B cell (primary cell): ENCODE measurements around the gene COL5A1. TPM values are rescaled to one million over a fixed set of nuclear protein-coding genes. Genes with fewer than 3 reads are reported as not detected.

Experiments used
- ATAC-seq: fragments of 200-7000 bp; cut with Tn5 transposase; one replicate; pipeline ENCODE4 v1.10.0; 2021; ENCODE audit warnings: low read depth, mild to moderate bottlenecking, moderate number of reproducible peaks, moderate library complexity
- CTCF ChIA-PET: fragments of 350-600 bp; sonication (Branson Sonifier 250); formaldehyde crosslinking; loops from one replicate; lab custom pipeline; 2021; ENCODE audit warnings: antibody characterized with exemption, inconsistent platforms; lab: Charles Lee
- POLR2A ChIA-PET: fragments of 350-600 bp; sonication (Branson Sonifier 250); formaldehyde crosslinking; loops from one replicate; lab custom pipeline; 2021; ENCODE audit warnings: antibody characterized with exemption; lab: Charles Lee
- DNase-seq: peaks from one replicate; pipeline ENCODE4 v3.0.0; 2013
- H2AFZ ChIP-seq: 2 replicates; pipeline ENCODE4 v1.6.1; 2012; ENCODE audit warnings: mild to moderate bottlenecking, low read depth, low read length; ENCODE audit not compliant: insufficient read depth, poor library complexity, severe bottlenecking
- H3K27ac ChIP-seq, 2 donors: 1 replicate in 1 of 2; 2 replicates in 1 of 2; pipeline ENCODE4 v1.5.1; 2012 to 2013; ENCODE audit warnings: low read length in 2 of 2, mild to moderate bottlenecking in 2 of 2, moderate library complexity in 1 of 2
- H3K27me3 ChIP-seq, 4 experiments: fragments of 200-600 bp in 1 of 4; sonication (generic) in 1 of 4; replicated peaks in 1 of 4; 1 replicate in 2 of 4; 2 replicates in 2 of 4; pipeline versions ENCODE4 v1.6.1 to v1.7.0; 2013 to 2016; ENCODE audit warnings: low read length in 3 of 4, mild to moderate bottlenecking in 2 of 4, mixed read lengths in 1 of 4, moderate library complexity in 1 of 4; ENCODE audit not compliant: insufficient read depth in 4 of 4, control insufficient read depth in 3 of 4; ENCODE audit errors: control extremely low read depth in 1 of 4
- H3K36me3 ChIP-seq, 2 experiments: replicated peaks in 1 of 2; 1 replicate in 1 of 2; 2 replicates in 1 of 2; pipeline versions ENCODE4 v1.6.1 to v1.7.1; 2013; ENCODE audit warnings: low read length in 1 of 2; ENCODE audit not compliant: insufficient read depth in 2 of 2, control insufficient read depth in 1 of 2; ENCODE audit errors: control extremely low read depth in 1 of 2, extremely low read depth in 1 of 2
- H3K4me1 ChIP-seq, 2 donors: fragments of 200-600 bp in 1 of 2; sonication (generic) in 1 of 2; 1 replicate in 1 of 2; 2 replicates in 1 of 2; pipeline versions ENCODE4 v1.5.1 to v1.6.1; 2013 to 2017; ENCODE audit warnings: low read length in 2 of 2; ENCODE audit not compliant: control insufficient read depth in 2 of 2, insufficient read depth in 2 of 2
- H3K4me2 ChIP-seq: replicated peaks from 2 replicates; pipeline ENCODE3; 2012; ENCODE audit warnings: mild to moderate bottlenecking, low read depth, low read length; ENCODE audit not compliant: poor library complexity, severe bottlenecking
- H3K4me3 ChIP-seq, 5 experiments: fragments of 200-600 bp in 1 of 5; sonication (generic) in 1 of 5; 1 replicate in 3 of 5; 2 replicates in 2 of 5; pipeline versions ENCODE4 v1.5.1 to v1.7.0; 2011 to 2016; ENCODE audit warnings: low read length in 4 of 5, mild to moderate bottlenecking in 4 of 5, low read depth in 2 of 5, control low read depth in 1 of 5, moderate library complexity in 1 of 5; ENCODE audit not compliant: insufficient read depth in 1 of 5; ENCODE audit errors: control extremely low read depth in 1 of 5, extremely low read depth in 1 of 5
- H3K79me2 ChIP-seq: fragments of 200-600 bp; sonication (generic); one replicate; pipeline ENCODE4 v1.6.0; 2016; ENCODE audit warnings: low read length; ENCODE audit not compliant: control insufficient read depth, insufficient read depth
- H3K9ac ChIP-seq: fragments of 200-600 bp; sonication (generic); 2 replicates; pipeline ENCODE4 v1.6.1; 2017; ENCODE audit warnings: mild to moderate bottlenecking, low read length, moderate library complexity
- H3K9me3 ChIP-seq, 3 donors: one replicate each; pipeline versions ENCODE4 v1.6.1 to v1.7.1; 2013; ENCODE audit warnings: low read length in 2 of 3; ENCODE audit not compliant: control insufficient read depth in 2 of 3, insufficient read depth in 1 of 3; ENCODE audit errors: control extremely low read depth in 1 of 3
- H4K20me1 ChIP-seq: 2 replicates; pipeline ENCODE4 v1.6.0; 2012; ENCODE audit warnings: mild to moderate bottlenecking, low read length; ENCODE audit not compliant: insufficient read depth, control insufficient read depth, poor library complexity, severe bottlenecking
- H3K27ac Mint-ChIP-seq: one replicate; pipeline ENCODE4 v1.8.0; 2021; ENCODE audit warnings: mixed read lengths
- H3K27me3 Mint-ChIP-seq: one replicate; pipeline ENCODE4 v1.8.0; 2021; ENCODE audit warnings: mixed read lengths
- H3K4me1 Mint-ChIP-seq: one replicate; pipeline ENCODE4 v1.8.0; 2021; ENCODE audit warnings: mixed read lengths
- H3K4me3 Mint-ChIP-seq: one replicate; pipeline ENCODE4 v1.8.0; 2021; ENCODE audit warnings: mixed read lengths
- H3K9me3 Mint-ChIP-seq: one replicate; pipeline ENCODE4 v1.8.0; 2022; ENCODE audit warnings: mixed read lengths; ENCODE audit not compliant: insufficient read depth
- CTCF ChIP-seq: fragments of 200-600 bp; IDR thresholded peaks from one replicate; pipeline ENCODE4 v1.8.0; 2022; ENCODE audit warnings: antibody characterized with exemption, mild to moderate bottlenecking
- EZH2 ChIP-seq: IDR thresholded peaks from 2 replicates; pipeline ENCODE4 v1.6.1; 2012; ENCODE audit warnings: borderline replicate concordance, low read depth, mild to moderate bottlenecking, moderate library complexity, low read length; ENCODE audit not compliant: insufficient read depth, poor library complexity, severe bottlenecking
- WGBS: methylation state at CpG from one replicate; pipeline ENCODE4 v1.1.5; 2013; ENCODE audit warnings: missing lambda C conversion rate; ENCODE audit not compliant: insufficient coverage; 5-methylcytosine and 5-hydroxymethylcytosine counted together
- intact Hi-C: fragments of 100-400 bp; cut with micrococcal nuclease; formaldehyde crosslinking; loops from one replicate; pipeline ENCODE4 v1.10.0; 2022
- polyA plus RNA-seq: library from polyadenylated mRNA; depleted of rRNA; stranded (reverse); fragments of >200 nt; gene quantifications from 2 replicates; pipeline ENCODE4 v1.2.3, GENCODE V29; 2012
- total RNA-seq, 2 donors: library from RNA; stranded (reverse); fragments of 120-200 nt in 1 of 2; gene quantifications; 1 replicate in 1 of 2; 2 replicates in 1 of 2; pipeline versions ENCODE4 v1.2.3 to v1.2.4, GENCODE V29; 2013 to 2022

COL5A1 gene
- total and polyA plus RNA-seq, 2 donors (not counting 1 experiment from before 2014, with no cell fraction given) = 0.06 TPM; not detected in 1

- Histone ChIP-seq H3K27ac (no peak overlapping the region), H3K27me3 (no peaks in the 10 kb centered on the region), H3K79me2 (no peaks in the 10 kb centered on the region), H2AFZ (no peak overlapping the region), H3K9me3 (no peaks in the 10 kb centered on the region), H3K4me3 (no peak overlapping the region), H3K4me2 (no peak overlapping the region), H4K20me1 (no peaks in the 10 kb centered on the region), H3K4me1 (no peaks in the 10 kb centered on the region), H3K36me3 (no peaks in the 10 kb centered on the region), H3K9ac (no peak overlapping the region)
- ATAC-seq = no peak
- no peak overlapping the region for H3K4me3 Mint-ChIP-seq
- intact Hi-C loops = no loop called here
- POLR2A ChIA-PET = no interaction called here
- H3K27me3 Mint-ChIP-seq = no peaks in the 10 kb centered on the region
- H3K27ac Mint-ChIP-seq = no peak overlapping the region
- DNase-seq = no peak
- H3K9me3 Mint-ChIP-seq = no peaks in the 10 kb centered on the region
- no peaks in the 10 kb centered on the region for H3K4me1 Mint-ChIP-seq
- CTCF ChIA-PET = interaction anchor here (1.8 kb wide), 1 partner anchor 8 kb away, joined by 3 read pairs; no protein-coding TSS in a partner anchor
- 85% methylated on average over 14 of the region's 23 CpGs for WGBS
- TF ChIP-seq CTCF (no peak), EZH2 (no peak)
These were observed 50.3 kb downstream of the COL5A1 start for GRCh38 chr9:134691695-134692572.

GRCh38 chr9:134692573-134692860, 50.9 kb downstream of the COL5A1 start:
- no peaks in the 10 kb centered on the region for H3K9me3 ChIP-seq
- no peak overlapping the region for H3K27ac ChIP-seq
- Mint-ChIP-seq H3K27me3 (no peaks in the 10 kb centered on the region), H3K27ac (no peak overlapping the region), H3K4me1 (no peaks in the 10 kb centered on the region), H3K4me3 (no peak overlapping the region), H3K9me3 (no peaks in the 10 kb centered on the region)
- no peak overlapping the region for H3K4me2 ChIP-seq
- no peak overlapping the region for H2AFZ ChIP-seq
- POLR2A ChIA-PET = no interaction called here
- no peaks in the 10 kb centered on the region for H3K36me3 ChIP-seq
- intact Hi-C loops = no loop called here
- H3K4me3 ChIP-seq = no peak overlapping the region
- no peak for DNase-seq
- H3K27me3 ChIP-seq = no peaks in the 10 kb centered on the region
- CTCF ChIA-PET = no interaction called here
- TF ChIP-seq CTCF (no peak), EZH2 (no peak)
- no peaks in the 10 kb centered on the region for H3K4me1 ChIP-seq
- no peaks in the 10 kb centered on the region for H3K79me2 ChIP-seq
- 96% methylated on average over 6 of the region's 6 CpGs for WGBS
- H4K20me1 ChIP-seq = no peaks in the 10 kb centered on the region
- no peak for ATAC-seq
- no peak overlapping the region for H3K9ac ChIP-seq
